Esophagus squamous epithelium (tissue), 4 donors: ENCODE measurements around the gene MTA3.

Source experiments
- POLR2A ChIP-seq, 4 donors: fragments of 450-650 bp; IDR thresholded peaks; one replicate each; pipeline ENCODE4 v1.6.1; 2017; ENCODE audit warnings: antibody characterized with exemption in 4 of 4, mild to moderate bottlenecking in 4 of 4, moderate library complexity in 3 of 4
- TF ChIP-seq, protein P1 (sequence below), 6 experiments: fragments of 450-650 bp in 4 of 6; fragments of 200-600 bp in 2 of 6; sonication (generic) in 2 of 6; IDR thresholded peaks; one replicate each; pipeline ENCODE4 v1.5.1; 2016 to 2019; ENCODE audit warnings: antibody characterized with exemption in 6 of 6, mild to moderate bottlenecking in 4 of 6, moderate library complexity in 4 of 6

DNA sequence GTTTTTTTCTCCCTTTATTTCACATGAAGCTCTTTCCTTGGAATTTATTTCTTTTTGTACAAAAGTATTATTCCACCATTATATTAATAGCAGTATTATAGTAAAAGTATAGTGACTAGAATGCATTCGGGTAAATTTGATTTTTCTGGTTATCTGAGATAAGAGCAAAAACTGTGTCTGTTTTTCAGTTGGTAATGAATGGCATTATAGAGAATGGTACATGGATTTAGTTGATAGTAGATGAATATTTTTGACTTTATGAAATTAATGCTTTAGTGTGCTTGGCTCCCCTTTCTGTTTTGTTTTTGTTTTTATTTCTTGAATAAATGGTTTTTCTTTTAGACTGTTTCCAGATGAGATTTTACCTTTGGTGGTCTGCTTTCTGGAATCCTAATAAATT is 71.8 kb downstream of the MTA3 start:
- no peak for TF ChIP-seq POLR2A (IDR thresholded peaks at IDR 0.05)
- TF ChIP-seq, protein P1, sequence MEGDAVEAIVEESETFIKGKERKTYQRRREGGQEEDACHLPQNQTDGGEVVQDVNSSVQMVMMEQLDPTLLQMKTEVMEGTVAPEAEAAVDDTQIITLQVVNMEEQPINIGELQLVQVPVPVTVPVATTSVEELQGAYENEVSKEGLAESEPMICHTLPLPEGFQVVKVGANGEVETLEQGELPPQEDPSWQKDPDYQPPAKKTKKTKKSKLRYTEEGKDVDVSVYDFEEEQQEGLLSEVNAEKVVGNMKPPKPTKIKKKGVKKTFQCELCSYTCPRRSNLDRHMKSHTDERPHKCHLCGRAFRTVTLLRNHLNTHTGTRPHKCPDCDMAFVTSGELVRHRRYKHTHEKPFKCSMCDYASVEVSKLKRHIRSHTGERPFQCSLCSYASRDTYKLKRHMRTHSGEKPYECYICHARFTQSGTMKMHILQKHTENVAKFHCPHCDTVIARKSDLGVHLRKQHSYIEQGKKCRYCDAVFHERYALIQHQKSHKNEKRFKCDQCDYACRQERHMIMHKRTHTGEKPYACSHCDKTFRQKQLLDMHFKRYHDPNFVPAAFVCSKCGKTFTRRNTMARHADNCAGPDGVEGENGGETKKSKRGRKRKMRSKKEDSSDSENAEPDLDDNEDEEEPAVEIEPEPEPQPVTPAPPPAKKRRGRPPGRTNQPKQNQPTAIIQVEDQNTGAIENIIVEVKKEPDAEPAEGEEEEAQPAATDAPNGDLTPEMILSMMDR (IDR thresholded peaks at IDR 0.05): no peak
